Measurements from ENCODE around the gene ALOXE3. TPM values are rescaled to one million over a fixed set of nuclear protein-coding genes. Genes with fewer than 3 reads are reported as not detected.

The ALOXE3 gene
- polyA plus RNA-seq, 5 donors, result not detected

DNA sequence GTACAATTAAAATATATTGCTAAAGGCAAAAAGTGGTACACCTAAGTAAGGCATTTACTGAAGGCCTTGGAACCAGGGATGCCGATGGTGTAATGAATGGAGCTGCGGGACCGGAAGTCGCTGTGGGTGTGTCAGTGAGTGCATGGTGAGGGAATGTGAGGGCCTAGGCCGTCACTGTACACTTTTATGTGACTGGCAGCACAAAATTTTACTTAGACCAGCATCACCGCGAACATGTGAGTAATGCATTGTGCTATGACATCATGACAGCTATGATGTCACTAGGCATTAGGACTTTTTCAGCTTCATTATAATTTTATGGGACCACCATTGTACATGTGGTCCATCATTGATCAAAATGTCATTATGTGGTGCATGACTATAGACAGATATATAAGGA lies 64.7 kb downstream of the ALOXE3 start:
- DNase-seq, result no peak

DNA sequence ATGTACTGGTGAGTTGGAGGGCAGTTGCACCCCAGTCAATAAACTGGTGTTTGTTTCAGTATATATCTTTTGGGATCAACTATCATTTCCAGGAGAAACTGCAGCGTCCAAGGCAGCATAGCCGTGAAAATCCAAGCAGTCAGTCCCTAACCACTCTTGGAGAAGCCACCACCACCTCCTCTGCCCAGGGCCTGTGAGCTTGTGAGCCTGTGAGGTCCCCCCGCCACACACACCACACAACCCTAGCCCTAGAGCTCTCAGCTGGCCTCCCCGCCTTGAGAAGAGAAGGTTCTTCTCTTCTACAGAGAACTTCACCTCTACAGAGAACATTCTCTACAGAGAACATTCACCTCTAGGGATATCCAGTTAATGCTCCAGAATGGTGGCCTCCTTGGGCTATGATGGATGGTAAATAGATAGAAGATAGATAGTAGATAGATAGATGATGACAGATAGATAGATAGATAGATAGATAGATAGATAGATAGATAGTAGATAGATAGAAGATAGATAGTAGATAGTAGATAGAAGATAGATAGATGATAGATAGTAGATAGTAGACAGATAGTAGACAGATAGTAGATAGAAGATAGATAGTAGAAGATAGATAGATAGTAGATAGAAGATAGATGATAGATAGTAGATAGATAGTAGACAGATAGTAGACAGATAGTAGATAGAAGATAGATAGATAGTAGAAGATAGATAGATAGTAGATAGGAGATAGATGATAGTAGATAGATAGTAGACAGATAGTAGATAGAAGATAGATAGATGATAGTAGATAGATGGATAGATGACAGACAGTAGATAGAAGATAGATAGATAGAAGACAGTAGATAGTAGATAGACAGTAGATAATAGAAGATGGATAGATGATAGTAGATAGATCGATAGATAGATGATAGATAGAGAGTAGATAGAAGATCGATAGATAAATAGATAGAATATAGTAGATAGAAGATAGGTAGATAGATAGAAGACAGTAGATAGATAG lies 65.8 kb downstream of the ALOXE3 start:
- DNase-seq, result no peak

DNA sequence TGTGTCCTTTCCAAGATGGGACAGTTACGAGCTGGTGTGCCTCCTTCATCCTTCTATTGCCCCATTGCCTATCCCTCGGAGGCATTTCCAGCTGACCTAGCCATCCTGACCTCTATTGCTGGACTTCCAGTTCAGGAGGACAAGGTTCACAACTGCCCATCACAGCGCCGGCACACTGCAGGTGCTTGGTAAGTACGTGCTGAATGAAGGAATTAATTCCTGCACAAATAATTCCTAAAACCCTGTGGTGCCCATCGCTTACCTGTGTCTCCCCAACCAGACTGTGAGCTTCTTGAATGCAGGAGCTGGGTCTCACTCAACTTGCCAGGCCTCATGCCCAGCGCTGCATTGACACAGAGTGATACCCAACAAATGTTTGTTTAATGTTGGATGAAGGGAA lies 66.5 kb downstream of the ALOXE3 start:
- DNase-seq, result no peak

DNA sequence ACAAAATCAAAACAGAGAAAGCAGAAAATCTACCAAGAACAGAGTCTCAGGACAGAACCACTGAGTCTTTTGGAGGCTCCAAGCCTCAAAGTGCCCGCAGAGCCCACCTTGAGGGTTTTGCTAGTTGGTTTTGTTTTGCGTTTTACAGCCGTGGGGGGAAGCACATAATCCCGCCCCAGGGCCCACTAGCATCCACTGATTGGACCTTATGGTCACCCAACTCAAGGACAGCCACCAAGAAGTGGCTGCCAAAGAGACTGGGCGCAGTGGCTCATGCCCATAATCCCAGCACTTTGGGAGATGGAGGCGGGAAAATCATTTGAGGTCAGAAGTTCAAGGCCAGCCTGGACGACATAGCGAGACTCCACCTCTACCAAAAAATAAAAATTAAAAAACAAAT lies 69.6 kb downstream of the ALOXE3 start:
- no peak for DNase-seq

DNA sequence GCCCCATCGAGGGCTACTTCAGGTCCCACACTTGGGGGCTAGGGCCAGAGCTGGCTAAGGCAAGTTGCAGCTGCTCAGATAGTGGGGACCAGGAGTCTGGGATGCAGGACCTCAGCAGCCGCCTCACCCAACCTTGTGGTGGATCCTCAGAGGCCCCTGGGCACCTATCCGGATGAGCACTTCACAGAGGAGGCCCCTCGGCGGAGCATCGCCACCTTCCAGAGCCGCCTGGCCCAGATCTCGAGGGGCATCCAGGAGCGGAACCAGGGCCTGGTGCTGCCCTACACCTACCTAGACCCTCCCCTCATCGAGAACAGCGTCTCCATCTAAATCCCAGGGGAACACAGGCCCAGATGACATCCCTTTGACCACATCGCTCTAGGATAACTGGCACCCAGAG lies 70.1 kb downstream of the ALOXE3 start:
- DNase-seq, result no peak

DNA sequence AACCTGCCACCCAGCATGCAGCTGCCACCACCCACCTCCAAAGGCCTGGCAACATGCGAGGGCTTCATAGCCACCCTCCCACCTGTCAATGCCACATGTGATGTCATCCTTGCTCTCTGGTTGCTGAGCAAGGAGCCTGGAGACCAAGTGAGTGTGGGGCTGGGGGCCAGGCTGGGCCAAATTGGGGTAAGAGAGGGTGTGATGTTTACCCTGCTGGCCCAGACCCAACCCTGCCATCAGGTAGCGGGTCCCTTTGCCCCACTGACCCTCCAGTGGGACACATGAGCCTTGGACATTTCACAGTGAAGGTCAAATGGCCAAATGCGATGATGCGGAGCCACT lies 70.6 kb downstream of the ALOXE3 start:
- no peak for DNase-seq

DNA sequence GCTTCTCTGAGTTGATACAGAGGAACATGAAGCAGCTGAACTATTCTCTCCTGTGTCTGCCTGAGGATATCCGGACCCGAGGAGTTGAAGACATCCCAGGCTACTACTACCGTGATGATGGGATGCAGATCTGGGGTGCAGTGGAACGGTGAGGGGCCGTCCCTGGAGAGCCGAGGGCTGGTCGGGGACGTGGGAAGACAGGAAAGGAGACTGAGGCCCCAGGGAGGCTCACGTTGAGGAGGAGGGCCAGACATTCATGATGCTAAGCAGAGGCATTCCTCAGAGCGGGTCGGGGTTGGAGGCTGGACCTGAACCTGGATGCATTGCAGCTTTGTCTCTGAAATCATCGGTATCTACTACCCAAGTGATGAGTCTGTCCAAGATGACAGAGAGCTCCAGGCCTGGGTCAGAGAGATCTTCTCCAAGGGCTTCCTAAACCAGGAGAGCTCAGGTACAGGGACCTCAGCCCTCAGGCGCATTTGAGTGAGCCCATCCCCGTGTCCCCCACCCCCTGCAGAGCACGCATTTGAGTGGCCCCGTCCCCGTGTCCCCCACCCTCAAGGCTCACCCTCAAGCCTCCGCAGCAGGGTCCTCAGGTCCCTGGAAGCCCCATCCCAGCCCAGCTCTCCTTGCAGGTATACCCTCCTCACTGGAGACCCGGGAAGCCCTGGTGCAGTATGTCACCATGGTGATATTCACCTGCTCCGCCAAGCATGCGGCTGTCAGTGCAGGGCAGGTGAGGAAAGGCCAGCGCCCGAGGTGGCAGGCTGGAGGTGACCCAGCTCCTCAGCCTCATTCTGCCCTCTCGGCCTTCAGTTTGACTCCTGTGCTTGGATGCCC lies 71.2 kb downstream of the ALOXE3 start:
- no peak for DNase-seq

DNA sequence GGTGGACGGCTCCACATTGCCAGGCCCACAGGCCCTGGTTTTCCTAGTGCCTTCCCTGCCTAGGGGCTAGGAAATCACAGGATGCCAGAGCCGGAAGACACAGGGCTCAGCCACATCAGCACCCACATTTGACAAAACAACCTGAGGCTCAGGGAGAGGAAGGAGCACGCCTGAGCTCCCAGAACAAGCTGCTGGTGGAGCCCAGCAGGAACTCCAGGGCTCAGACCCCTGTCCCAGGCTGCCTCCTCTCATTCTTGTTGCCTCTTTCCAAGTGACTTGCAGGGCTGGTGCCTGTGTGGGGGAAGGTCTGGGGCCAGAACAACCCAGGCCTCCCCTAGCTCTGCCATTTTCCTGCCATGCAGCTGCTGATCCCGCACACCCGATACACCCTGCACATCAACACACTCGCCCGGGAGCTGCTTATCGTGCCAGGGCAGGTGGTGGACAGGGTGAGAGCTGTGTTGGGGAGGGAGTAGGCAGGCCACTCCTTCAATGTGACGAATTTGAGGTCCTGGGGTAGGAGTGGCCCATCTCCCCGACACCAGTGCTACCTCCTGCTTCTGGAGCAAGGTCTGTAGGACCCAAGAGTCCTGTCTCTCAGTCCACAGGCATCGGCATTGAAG lies 71.9 kb downstream of the ALOXE3 start:
- no peak for DNase-seq

Other genes starting within 250 kb of the ALOXE3 start
- 100 to 1,000 TPM; 177 to 239 (median 196) TPM for gene CHD3, start 229.7 kb downstream of the ALOXE3 start, polyA plus RNA-seq (ENCODE audit: insufficient read depth in 1 of 5, insufficient read length in 5 of 5, low replicate concordance in 1 of 5)
- gene RNF227, start 202.2 kb downstream of the ALOXE3 start, polyA plus RNA-seq (ENCODE audit: insufficient read depth in 1 of 5, insufficient read length in 5 of 5, low replicate concordance in 1 of 5), result 1 to 10 TPM; 2.2 to 3.4 (median 3.0) TPM
- 10 to 100 TPM in 3 of 5 donors, 1 to 10 TPM in 2; 8.7 to 12.1 (median 10.3) TPM for gene KCNAB3, start 188.7 kb downstream of the ALOXE3 start, polyA plus RNA-seq (ENCODE audit: insufficient read depth in 1 of 5, insufficient read length in 5 of 5, low replicate concordance in 1 of 5)
- 100 to 1,000 TPM; 111 to 164 (median 138) TPM for gene TRAPPC1, start 186.6 kb downstream of the ALOXE3 start, polyA plus RNA-seq (ENCODE audit: insufficient read depth in 1 of 5, insufficient read length in 5 of 5, low replicate concordance in 1 of 5)
- gene CNTROB, start 186.3 kb downstream of the ALOXE3 start, polyA plus RNA-seq (ENCODE audit: insufficient read depth in 1 of 5, insufficient read length in 5 of 5, low replicate concordance in 1 of 5), result 10 to 100 TPM; 67.3 to 82.5 (median 74.7) TPM
- gene GUCY2D, start 115.9 kb downstream of the ALOXE3 start, polyA plus RNA-seq (ENCODE audit: insufficient read depth in 1 of 5, insufficient read length in 5 of 5, low replicate concordance in 1 of 5), result under 1 TPM in 3 of 5 donors, not detected in 2; 0.12 to 0.33 (median 0.27) TPM
- gene ALOX15B, start 79.5 kb downstream of the ALOXE3 start, polyA plus RNA-seq (ENCODE audit: insufficient read depth in 1 of 5, insufficient read length in 5 of 5, low replicate concordance in 1 of 5), result under 1 TPM; 0.20 to 0.51 (median 0.45) TPM
- under 1 TPM in 1 of 5 donors, not detected in 4; 0.06 TPM for gene ALOX12B, start 30.8 kb downstream of the ALOXE3 start, polyA plus RNA-seq (ENCODE audit: insufficient read depth in 1 of 5, insufficient read length in 5 of 5, low replicate concordance in 1 of 5)
- under 1 TPM in 1 of 5 donors, not detected in 4; 0.22 TPM for gene HES7, start 5.6 kb upstream of the ALOXE3 start, polyA plus RNA-seq (ENCODE audit: insufficient read depth in 1 of 5, insufficient read length in 5 of 5, low replicate concordance in 1 of 5)
- 10 to 100 TPM; 23.0 to 61.4 (median 37.7) TPM for gene PER1, start 33.9 kb upstream of the ALOXE3 start, polyA plus RNA-seq (ENCODE audit: insufficient read depth in 1 of 5, insufficient read length in 5 of 5, low replicate concordance in 1 of 5)
- 100 to 1,000 TPM in 3 of 5 donors, 10 to 100 TPM in 2; 82.8 to 114 (median 104) TPM for gene VAMP2, start 44.4 kb upstream of the ALOXE3 start, polyA plus RNA-seq (ENCODE audit: insufficient read depth in 1 of 5, insufficient read length in 5 of 5, low replicate concordance in 1 of 5)
- 10 to 100 TPM; 15.7 to 22.5 (median 20.1) TPM for gene TMEM107, start 57.9 kb upstream of the ALOXE3 start, polyA plus RNA-seq (ENCODE audit: insufficient read depth in 1 of 5, insufficient read length in 5 of 5, low replicate concordance in 1 of 5)
- 1 to 10 TPM; 2.4 to 4.9 (median 3.0) TPM for gene BORCS6, start 71.7 kb upstream of the ALOXE3 start, polyA plus RNA-seq (ENCODE audit: insufficient read depth in 1 of 5, insufficient read length in 5 of 5, low replicate concordance in 1 of 5)
- gene AURKB, start 92.1 kb upstream of the ALOXE3 start, polyA plus RNA-seq (ENCODE audit: insufficient read depth in 1 of 5, insufficient read length in 5 of 5, low replicate concordance in 1 of 5), result 10 to 100 TPM; 25.4 to 47.8 (median 35.6) TPM
- 10 to 100 TPM; 22.9 to 39.4 (median 29.5) TPM for gene CTC1, start 129.5 kb upstream of the ALOXE3 start, polyA plus RNA-seq (ENCODE audit: insufficient read depth in 1 of 5, insufficient read length in 5 of 5, low replicate concordance in 1 of 5)
- gene PFAS, start 130.8 kb upstream of the ALOXE3 start, polyA plus RNA-seq (ENCODE audit: insufficient read depth in 1 of 5, insufficient read length in 5 of 5, low replicate concordance in 1 of 5), result 10 to 100 TPM; 27.5 to 44.1 (median 37.1) TPM
- gene RANGRF, start 170.2 kb upstream of the ALOXE3 start, polyA plus RNA-seq (ENCODE audit: insufficient read depth in 1 of 5, insufficient read length in 5 of 5, low replicate concordance in 1 of 5), result 10 to 100 TPM; 21.1 to 34.5 (median 28.4) TPM
- gene SLC25A35, start 176.9 kb upstream of the ALOXE3 start, polyA plus RNA-seq (ENCODE audit: insufficient read depth in 1 of 5, insufficient read length in 5 of 5, low replicate concordance in 1 of 5), result 1 to 10 TPM; 2.7 to 4.6 (median 3.6) TPM
- 10 to 100 TPM; 28.7 to 45.2 (median 34.9) TPM for gene ARHGEF15, start 191.7 kb upstream of the ALOXE3 start, polyA plus RNA-seq (ENCODE audit: insufficient read depth in 1 of 5, insufficient read length in 5 of 5, low replicate concordance in 1 of 5)
- not detected for gene ODF4, start 221.3 kb upstream of the ALOXE3 start, polyA plus RNA-seq (ENCODE audit: insufficient read depth in 1 of 5, insufficient read length in 5 of 5, low replicate concordance in 1 of 5)